ENCODE data around the gene RNF183. TPM values are rescaled to one million over a fixed set of nuclear protein-coding genes. Genes with fewer than 3 reads are reported as not detected.
A peak's percentile ranks its signal among the peaks of the same experiment; 100 is the strongest.

The RNF183 gene
- total and polyA plus RNA-seq, 9 of the 15 experiments (the other 6 are each of a cell fraction or from before 2014, with no cell fraction given) = 0.04 to 2.0 (median 0.16) TPM; not detected in 5

- TF ChIP-seq CBX1 (IDR thresholded peaks at IDR 0.05; ENCODE audit: low read depth) (peak; percentile 79), ZNF583 (CRISPR knock-in tag; IDR thresholded peaks at IDR 0.05) (no peak), IRF2 (CRISPR knock-in tag; IDR thresholded peaks at IDR 0.05) (no peak), TBP (optimal IDR thresholded peaks at IDR 0.05; ENCODE audit: low read depth, low read length) (peak; percentile 93), ZNF584 (CRISPR knock-in tag; IDR thresholded peaks at IDR 0.05; ENCODE audit: low read depth) (no peak), UBTF (IDR thresholded peaks at IDR 0.05; ENCODE audit: borderline replicate concordance in 1 of 2, low read depth in 2 of 2, low read length in 2 of 2) (peak; percentile 65 to 92; a peak in 2 of 4 replicates), ZBTB11 (CRISPR knock-in tag; IDR thresholded peaks at IDR 0.05) (peak; percentile 96 to 100 (median 99)), DIDO1 (tag; IDR thresholded peaks at IDR 0.05; ENCODE audit: low read depth) (peak; percentile 92), ARNT (IDR thresholded peaks at IDR 0.05) (0 out of 4 replicates have a peak, but pooled peaks of 1 of the 2 experiments have one; percentile 34), ARID4B (CRISPR knock-in tag; IDR thresholded peaks at IDR 0.05) (peak; percentile 56; the same call in 1 of the 2 replicates), THRB (CRISPR knock-in tag; conservative IDR thresholded peaks at IDR 0.05) (no peak), RNF2 (IDR thresholded peaks at IDR 0.05) (peak; percentile 78), PCBP1 (IDR thresholded peaks at IDR 0.05; ENCODE audit: low read depth, low read length, poor library complexity, severe bottlenecking) (no peak), SIX5 (IDR thresholded peaks at IDR 0.05; ENCODE audit: borderline replicate concordance in 1 of 2, insufficient read depth in 1 of 2, low read depth in 1 of 2, low read length in 2 of 2) (peak; percentile 29 to 43; a peak in 2 of 4 replicates)
Measured at GRCh38 chr9:113340011-113340699, 37.0 kb upstream of the RNF183 start, which contains the start of gene WDR31 (continued).
